Natural killer cell (primary cell): ENCODE data around the gene HSPA9. TPM values are rescaled to one million over a fixed set of nuclear protein-coding genes. Genes with fewer than 3 reads are reported as not detected.

Source experiments
- ATAC-seq, 3 donors: fragments of 150-1000 bp in 2 of 3; fragments of 200-7000 bp in 1 of 3; cut with Tn5 transposase; 1 replicate in 1 of 3; 2 replicates in 2 of 3; pipeline ENCODE4 v1.10.0; 2021; ENCODE audit warnings: mild to moderate bottlenecking in 2 of 3, moderate library complexity in 2 of 3
- DNase-seq, 2 donors: peaks; one replicate each; pipeline versions ENCODE4 v3.0.0 to v3.0.0-alpha.2; 2013 to 2021; ENCODE audit warnings: mixed read lengths in 1 of 2
- H3K27ac ChIP-seq: one replicate; pipeline ENCODE4 v1.5.1; 2013; ENCODE audit warnings: mild to moderate bottlenecking, low read length
- H3K27me3 ChIP-seq: one replicate; pipeline ENCODE4 v1.6.1; 2013; ENCODE audit warnings: low read length; ENCODE audit not compliant: control insufficient read depth, insufficient read depth
- H3K36me3 ChIP-seq: one replicate; pipeline ENCODE4 v1.6.1; 2013; ENCODE audit warnings: low read length; ENCODE audit not compliant: control insufficient read depth, insufficient read depth
- H3K4me1 ChIP-seq: one replicate; pipeline ENCODE4 v1.6.1; 2013; ENCODE audit warnings: low read length; ENCODE audit not compliant: control insufficient read depth, insufficient read depth
- H3K4me3 ChIP-seq: one replicate; pipeline ENCODE4 v1.5.1; 2013; ENCODE audit warnings: low read length
- H3K9me3 ChIP-seq: one replicate; pipeline ENCODE4 v1.6.1; 2013; ENCODE audit warnings: low read length; ENCODE audit not compliant: control insufficient read depth, insufficient read depth
- H3K27ac Mint-ChIP-seq, 2 donors: one replicate each; pipeline ENCODE4 v1.8.0; 2022; ENCODE audit warnings: mild to moderate bottlenecking in 2 of 2, mixed read lengths in 2 of 2, moderate library complexity in 1 of 2
- H3K27me3 Mint-ChIP-seq, 2 donors: one replicate each; pipeline ENCODE4 v1.8.0; 2022; ENCODE audit warnings: low read depth in 2 of 2, mixed read lengths in 2 of 2
- H3K36me3 Mint-ChIP-seq: one replicate; pipeline ENCODE4 v1.8.0; 2022; ENCODE audit warnings: mixed read lengths
- H3K4me1 Mint-ChIP-seq, 2 donors: one replicate each; pipeline ENCODE4 v1.8.0; 2022; ENCODE audit warnings: mixed read lengths in 2 of 2
- H3K4me3 Mint-ChIP-seq: one replicate; pipeline ENCODE4 v1.8.0; 2022; ENCODE audit warnings: mild to moderate bottlenecking, moderate library complexity, mixed read lengths
- H3K9me3 Mint-ChIP-seq, 2 donors: one replicate each; pipeline ENCODE4 v1.8.0; 2022; ENCODE audit warnings: mixed read lengths in 2 of 2
- WGBS: methylation state at CpG from one replicate; pipeline ENCODE4 v1.1.7; 2013; ENCODE audit warnings: missing lambda C conversion rate; ENCODE audit not compliant: insufficient coverage; 5-methylcytosine and 5-hydroxymethylcytosine counted together
- intact Hi-C: fragments of 100-400 bp; cut with micrococcal nuclease; formaldehyde crosslinking; loops from one replicate; pipeline ENCODE4 v1.14.2; 2022
- total RNA-seq, 4 donors: library from RNA; stranded (reverse); fragments of 120-200 nt in 1 of 4; gene quantifications; one replicate each; pipeline versions ENCODE4 v1.2.3 to v1.2.4, GENCODE V29; 2013 to 2022
- TF ChIP-seq, protein P1 (sequence below): fragments of 200-600 bp; IDR thresholded peaks from one replicate; pipeline ENCODE4 v1.8.0; 2022; ENCODE audit warnings: antibody characterized with exemption

HSPA9 gene
- total RNA-seq, 3 donors from 2014 or later (not counting 1 experiment from before 2014, with no cell fraction given), result 272 to 308 (median 308) TPM

DNA sequence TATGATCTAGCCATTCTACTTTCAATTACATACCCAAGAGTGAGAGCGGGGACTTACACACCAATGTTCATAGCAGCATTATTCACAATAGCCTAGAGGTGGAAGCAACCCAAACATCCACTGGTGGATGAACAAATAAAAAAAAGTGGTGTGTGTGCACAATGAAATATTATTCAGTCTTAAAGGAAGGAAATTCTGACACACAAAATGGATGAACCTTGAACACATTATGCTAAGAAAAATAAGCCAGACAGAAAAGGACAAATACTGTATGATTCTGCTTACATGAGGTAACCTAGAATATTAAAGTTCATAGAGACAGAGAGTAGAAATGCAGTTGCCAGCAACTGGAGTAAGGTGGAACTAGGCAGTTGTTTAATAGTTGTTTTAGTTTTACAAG, 54.2 kb downstream of the HSPA9 start:
- H3K27ac ChIP-seq, result no peak overlapping the region
- intact Hi-C loops, result no loop called here

DNA sequence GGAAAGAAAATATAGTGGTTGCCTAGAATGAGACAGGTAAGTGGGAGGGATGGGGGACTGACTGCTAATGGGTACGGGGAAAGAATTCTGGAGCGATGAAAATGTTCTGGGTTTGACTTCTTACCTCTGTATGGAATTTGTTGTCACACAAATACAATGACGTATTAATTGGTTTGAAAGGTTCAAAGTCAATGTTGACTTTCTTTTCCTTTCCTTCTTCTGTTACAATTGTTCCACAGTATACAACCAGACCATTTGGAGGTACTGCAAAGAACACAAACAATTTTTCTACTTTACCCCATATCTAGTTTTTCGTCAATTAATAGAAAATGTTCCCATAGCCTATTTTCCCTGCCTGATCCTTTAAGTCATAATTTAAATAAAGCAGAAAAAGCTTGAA, 57.8 kb downstream of the HSPA9 start:
- intact Hi-C loops, result no loop called here
- Histone ChIP-seq H3K27me3 (no peaks in the 10 kb centered on the region), H3K27ac (no peak overlapping the region), H3K36me3 (peaks cover 56% of the 10 kb centered on the region), H3K9me3 (no peaks in the 10 kb centered on the region), H3K4me1 (no peaks in the 10 kb centered on the region), H3K4me3 (no peak overlapping the region)
- H3K9me3 Mint-ChIP-seq, result no peaks in the 10 kb centered on the region
- ATAC-seq (no peak), DNase-seq (no peak)
- peaks cover 18 to 20% of the 10 kb centered on the region in 2 donors for H3K4me1 Mint-ChIP-seq
- TF ChIP-seq, protein P1, sequence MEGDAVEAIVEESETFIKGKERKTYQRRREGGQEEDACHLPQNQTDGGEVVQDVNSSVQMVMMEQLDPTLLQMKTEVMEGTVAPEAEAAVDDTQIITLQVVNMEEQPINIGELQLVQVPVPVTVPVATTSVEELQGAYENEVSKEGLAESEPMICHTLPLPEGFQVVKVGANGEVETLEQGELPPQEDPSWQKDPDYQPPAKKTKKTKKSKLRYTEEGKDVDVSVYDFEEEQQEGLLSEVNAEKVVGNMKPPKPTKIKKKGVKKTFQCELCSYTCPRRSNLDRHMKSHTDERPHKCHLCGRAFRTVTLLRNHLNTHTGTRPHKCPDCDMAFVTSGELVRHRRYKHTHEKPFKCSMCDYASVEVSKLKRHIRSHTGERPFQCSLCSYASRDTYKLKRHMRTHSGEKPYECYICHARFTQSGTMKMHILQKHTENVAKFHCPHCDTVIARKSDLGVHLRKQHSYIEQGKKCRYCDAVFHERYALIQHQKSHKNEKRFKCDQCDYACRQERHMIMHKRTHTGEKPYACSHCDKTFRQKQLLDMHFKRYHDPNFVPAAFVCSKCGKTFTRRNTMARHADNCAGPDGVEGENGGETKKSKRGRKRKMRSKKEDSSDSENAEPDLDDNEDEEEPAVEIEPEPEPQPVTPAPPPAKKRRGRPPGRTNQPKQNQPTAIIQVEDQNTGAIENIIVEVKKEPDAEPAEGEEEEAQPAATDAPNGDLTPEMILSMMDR, result no peak
- H3K36me3 Mint-ChIP-seq, result no peaks in the 10 kb centered on the region
- H3K27ac Mint-ChIP-seq, result peak overlapping the region in 1 of 2 donors; percentile 8
- no peaks in the 10 kb centered on the region for H3K27me3 Mint-ChIP-seq
- WGBS, result 97% methylated on average over 4 of the region's 4 CpGs
- H3K4me3 Mint-ChIP-seq, result no peak overlapping the region

More for the DNA sequence above, 54.2 kb downstream of the HSPA9 start:
- Mint-ChIP-seq H3K27me3 (no peaks in the 10 kb centered on the region), H3K9me3 (no peaks in the 10 kb centered on the region), H3K4me3 (no peak overlapping the region), H3K27ac (peak overlapping the region in 1 of 2 donors; percentile 23), H3K4me1 (peaks cover 24 to 26% of the 10 kb centered on the region in 2 donors), H3K36me3 (no peaks in the 10 kb centered on the region)
- ATAC-seq, result no peak
- Histone ChIP-seq H3K27me3 (no peaks in the 10 kb centered on the region), H3K36me3 (peaks cover 25% of the 10 kb centered on the region), H3K9me3 (no peaks in the 10 kb centered on the region), H3K4me3 (no peak overlapping the region), H3K4me1 (no peaks in the 10 kb centered on the region)
- DNase-seq, result no peak
- WGBS, result no CpG with 5 or more reads among the region's 1 CpG
- TF ChIP-seq, protein P1, result no peak

DNA sequence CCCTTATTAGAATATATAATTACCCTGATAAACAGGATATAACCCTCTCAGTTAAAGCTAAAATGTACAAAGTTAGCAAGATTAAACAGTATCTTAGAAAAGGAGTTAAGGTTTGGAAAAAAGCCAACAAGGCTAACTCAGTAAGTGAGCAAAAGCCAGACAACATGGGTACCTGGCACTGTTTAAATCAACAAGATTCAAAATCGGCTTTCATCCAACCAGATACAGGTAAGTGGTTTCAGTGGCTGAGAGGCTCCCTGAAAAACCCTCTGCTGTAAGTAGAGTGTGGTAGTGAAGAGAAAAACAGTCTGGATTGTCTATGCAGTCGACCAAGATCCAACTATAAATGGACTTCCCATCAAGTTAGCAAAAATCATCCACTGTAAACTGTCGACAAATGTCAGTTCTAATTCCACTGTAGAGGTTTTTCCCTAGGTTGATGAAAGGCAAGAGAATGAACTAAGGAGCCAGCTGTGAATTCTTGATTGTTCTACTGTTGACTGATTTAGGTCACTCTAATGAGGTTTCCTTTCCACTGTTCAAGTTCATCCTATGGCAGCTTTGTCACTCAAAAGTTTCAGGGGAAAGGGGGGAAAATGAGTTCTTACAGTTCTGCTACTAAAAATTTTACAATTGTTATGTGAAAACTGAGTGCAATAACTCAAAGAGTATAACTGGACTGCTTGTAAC, 59.5 kb downstream of the HSPA9 start:
- H3K27me3 ChIP-seq, result no peaks in the 10 kb centered on the region
- H3K4me3 ChIP-seq, result no peak overlapping the region
- intact Hi-C loops, result no loop called here
- 100% methylated on average over 2 of the region's 3 CpGs for WGBS
- no peaks in the 10 kb centered on the region for H3K9me3 ChIP-seq
- TF ChIP-seq, protein P1, result no peak
- DNase-seq (no peak), ATAC-seq (no peak)
- Mint-ChIP-seq H3K27me3 (no peaks in the 10 kb centered on the region), H3K4me1 (peaks cover 14 to 16% of the 10 kb centered on the region in 2 donors), H3K9me3 (no peaks in the 10 kb centered on the region), H3K36me3 (peaks cover under 1% of the 10 kb centered on the region), H3K27ac (no peak overlapping the region), H3K4me3 (no peak overlapping the region)
- no peaks in the 10 kb centered on the region for H3K4me1 ChIP-seq
- H3K27ac ChIP-seq, result no peak overlapping the region
- peaks cover 71% of the 10 kb centered on the region for H3K36me3 ChIP-seq

DNA sequence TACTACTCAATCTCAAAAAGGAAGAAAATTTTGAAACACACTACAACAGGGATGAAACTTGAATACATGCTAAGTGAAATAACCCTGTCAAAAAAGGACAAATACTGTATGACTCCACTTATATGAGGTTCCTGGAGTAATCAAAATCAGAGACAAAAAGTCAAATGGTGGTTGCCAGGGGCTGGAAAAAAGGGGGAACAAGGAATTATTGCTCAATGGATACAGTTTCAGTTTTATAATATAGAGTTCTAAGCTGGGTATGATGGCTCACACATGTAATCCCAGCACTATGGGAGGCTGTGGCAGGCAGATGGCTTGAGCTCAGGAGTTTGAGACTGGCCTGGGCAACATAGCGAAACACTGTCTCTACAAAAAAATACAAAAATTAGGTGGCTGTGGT, 61.2 kb downstream of the HSPA9 start:
- no peaks in the 10 kb centered on the region for H3K27me3 ChIP-seq
- H3K36me3 Mint-ChIP-seq, result peaks cover 11% of the 10 kb centered on the region
- peaks cover 7 to 8% of the 10 kb centered on the region in 2 donors for H3K4me1 Mint-ChIP-seq
- no CpG with 5 or more reads among the region's 1 CpG for WGBS
- no peak for DNase-seq
- no peak overlapping the region for H3K27ac ChIP-seq
- H3K4me3 Mint-ChIP-seq, result no peak overlapping the region
- intact Hi-C loops, result no loop called here
- no peaks in the 10 kb centered on the region for H3K4me1 ChIP-seq
- H3K9me3 Mint-ChIP-seq, result no peaks in the 10 kb centered on the region
- peaks cover 81% of the 10 kb centered on the region for H3K36me3 ChIP-seq
- H3K4me3 ChIP-seq, result no peak overlapping the region
- H3K9me3 ChIP-seq, result no peaks in the 10 kb centered on the region
- H3K27ac Mint-ChIP-seq, result no peak overlapping the region
- no peaks in the 10 kb centered on the region for H3K27me3 Mint-ChIP-seq
- TF ChIP-seq, protein P1, result no peak
- no peak for ATAC-seq
